Measurements from ENCODE around the gene KRTAP19-1.

KRTAP19-1 gene

GRCh38 chr21:30480145-30480544, at the start of gene KRTAP19-1:
Gene KRTAP19-1 (minus strand): TSS chr21:30480367. CDS start chr21:30480317, 50 bp downstream.
- DNase-seq (ENCODE audit: low read depth in 2 of 3, low spot score in 1 of 3), result no peak

GRCh38 chr21:30518876-30519275, 38.7 kb upstream of the KRTAP19-1 start:
- no peak for DNase-seq (ENCODE audit: low read depth in 2 of 3, low spot score in 1 of 3)

GRCh38 chr21:30515681-30516080, 35.5 kb upstream of the KRTAP19-1 start:
- no peak for DNase-seq (ENCODE audit: low read depth in 2 of 3, low spot score in 1 of 3)

- peak in 1 of 3 donors; percentile 4 for DNase-seq (ENCODE audit: low read depth in 2 of 3, low spot score in 1 of 3)
These were observed 25.5 kb upstream of the KRTAP19-1 start for GRCh38 chr21:30505621-30506205.

GRCh38 chr21:30502041-30502440, 21.9 kb upstream of the KRTAP19-1 start, which contains the start of gene KRTAP19-5:
Gene KRTAP19-5 (minus strand): TSS chr21:30502141. CDS start chr21:30502090, 51 bp downstream.
- no peak for DNase-seq (ENCODE audit: low read depth in 2 of 3, low spot score in 1 of 3)

- DNase-seq (ENCODE audit: low read depth in 2 of 3, low spot score in 1 of 3), result no peak
These were observed 16.9 kb upstream of the KRTAP19-1 start, which contains the start of gene KRTAP19-4 for GRCh38 chr21:30497065-30497464. Gene KRTAP19-4 (minus strand): TSS chr21:30497165. CDS start chr21:30497110, 55 bp downstream.

- no peak for DNase-seq (ENCODE audit: low read depth in 2 of 3, low spot score in 1 of 3)
These were observed 11.8 kb upstream of the KRTAP19-1 start, which contains the start of gene KRTAP19-3 for GRCh38 chr21:30491963-30492428. Gene KRTAP19-3 (minus strand): TSS chr21:30492013. CDS start chr21:30491957, 56 bp downstream.

- DNase-seq (ENCODE audit: low read depth in 2 of 3, low spot score in 1 of 3), result no peak
These were observed 7.2 kb upstream of the KRTAP19-1 start, which contains the start of gene KRTAP19-2 for GRCh38 chr21:30487336-30487735. Gene KRTAP19-2 (minus strand): TSS chr21:30487436. CDS start chr21:30487348, 88 bp downstream.

GRCh38 chr21:30486180-30486579, 6.0 kb upstream of the KRTAP19-1 start:
- no peak for DNase-seq (ENCODE audit: low read depth in 2 of 3, low spot score in 1 of 3)

- no peak for DNase-seq (ENCODE audit: low read depth in 2 of 3, low spot score in 1 of 3)
These were observed 2.0 kb upstream of the KRTAP19-1 start for GRCh38 chr21:30482130-30482529.

- no peak for DNase-seq (ENCODE audit: low read depth in 2 of 3, low spot score in 1 of 3)
These were observed 908 bp downstream of the KRTAP19-1 start for GRCh38 chr21:30479259-30479658.

GRCh38 chr21:30478004-30478403, 2.2 kb downstream of the KRTAP19-1 start:
- no peak for DNase-seq (ENCODE audit: low read depth in 2 of 3, low spot score in 1 of 3)

GRCh38 chr21:30468900-30469714, 11.1 kb downstream of the KRTAP19-1 start:
- no peak for DNase-seq (ENCODE audit: low read depth in 2 of 3, low spot score in 1 of 3)

GRCh38 chr21:30463713-30464112, 16.5 kb downstream of the KRTAP19-1 start:
- DNase-seq (ENCODE audit: low read depth in 2 of 3, low spot score in 1 of 3), result no peak

GRCh38 chr21:30448514-30448913, 31.7 kb downstream of the KRTAP19-1 start:
- no peak for DNase-seq (ENCODE audit: low read depth in 2 of 3, low spot score in 1 of 3)

GRCh38 chr21:30447056-30447455, 33.1 kb downstream of the KRTAP19-1 start:
- no peak for DNase-seq (ENCODE audit: low read depth in 2 of 3, low spot score in 1 of 3)

GRCh38 chr21:30444204-30444603, 36.0 kb downstream of the KRTAP19-1 start:
- DNase-seq (ENCODE audit: low read depth in 2 of 3, low spot score in 1 of 3), result no peak

- DNase-seq (ENCODE audit: low read depth in 2 of 3, low spot score in 1 of 3), result no peak
These were observed 36.9 kb downstream of the KRTAP19-1 start for GRCh38 chr21:30443226-30443625.

GRCh38 chr21:30439975-30440374, 40.2 kb downstream of the KRTAP19-1 start, which contains the start of gene KRTAP15-1:
Gene KRTAP15-1 (plus strand): TSS chr21:30440275. CDS start chr21:30440328, 53 bp downstream.
- no peak for DNase-seq (ENCODE audit: low read depth in 2 of 3, low spot score in 1 of 3)

- DNase-seq (ENCODE audit: low read depth in 2 of 3, low spot score in 1 of 3), result no peak
These were observed 43.1 kb downstream of the KRTAP19-1 start for GRCh38 chr21:30437010-30437565.

- DNase-seq (ENCODE audit: low read depth in 2 of 3, low spot score in 1 of 3), result peak in 2 of 3 donors; percentile 7 to 24
These were observed 46.0 kb downstream of the KRTAP19-1 start for GRCh38 chr21:30434033-30434631.
